Measurements from ENCODE around the gene ZSCAN10.

DNA sequence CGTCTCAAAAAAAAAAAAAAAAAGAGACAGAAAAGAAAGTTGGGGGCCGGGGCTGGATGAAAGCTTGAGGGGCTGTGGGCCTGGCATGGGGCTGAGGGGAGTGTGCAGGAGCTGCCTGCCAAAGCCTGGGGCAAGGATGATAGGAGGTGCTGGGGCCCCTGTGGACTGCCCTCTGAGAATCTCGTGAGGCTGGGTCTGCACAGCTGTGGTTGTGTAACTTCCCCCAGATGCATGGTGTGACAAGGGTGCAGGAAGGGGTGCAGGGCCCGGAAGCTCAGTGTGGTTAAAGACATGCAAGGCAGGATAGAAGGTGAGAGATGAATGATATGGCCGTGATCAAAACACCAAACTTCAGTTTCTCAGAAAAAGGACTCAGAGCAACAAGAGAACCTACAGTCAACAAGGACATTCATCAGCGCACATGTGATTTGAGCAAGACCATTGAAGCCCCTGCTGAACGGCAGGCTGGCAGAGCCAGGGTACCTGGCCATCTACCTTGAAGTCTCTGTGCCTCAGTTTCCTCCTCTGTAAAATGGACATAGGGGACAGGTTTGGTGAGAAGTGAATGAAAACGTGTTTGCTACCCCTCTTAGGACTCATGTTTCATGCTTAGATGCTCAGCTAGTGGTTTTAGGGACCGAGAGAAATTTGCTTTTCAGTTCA lies 24.1 kb downstream of the ZSCAN10 start:
- TF ChIP-seq POLR2A (IDR thresholded peaks at IDR 0.05) (no peak), EP300 (IDR thresholded peaks at IDR 0.05) (no peak)
- TF ChIP-seq, protein P1, sequence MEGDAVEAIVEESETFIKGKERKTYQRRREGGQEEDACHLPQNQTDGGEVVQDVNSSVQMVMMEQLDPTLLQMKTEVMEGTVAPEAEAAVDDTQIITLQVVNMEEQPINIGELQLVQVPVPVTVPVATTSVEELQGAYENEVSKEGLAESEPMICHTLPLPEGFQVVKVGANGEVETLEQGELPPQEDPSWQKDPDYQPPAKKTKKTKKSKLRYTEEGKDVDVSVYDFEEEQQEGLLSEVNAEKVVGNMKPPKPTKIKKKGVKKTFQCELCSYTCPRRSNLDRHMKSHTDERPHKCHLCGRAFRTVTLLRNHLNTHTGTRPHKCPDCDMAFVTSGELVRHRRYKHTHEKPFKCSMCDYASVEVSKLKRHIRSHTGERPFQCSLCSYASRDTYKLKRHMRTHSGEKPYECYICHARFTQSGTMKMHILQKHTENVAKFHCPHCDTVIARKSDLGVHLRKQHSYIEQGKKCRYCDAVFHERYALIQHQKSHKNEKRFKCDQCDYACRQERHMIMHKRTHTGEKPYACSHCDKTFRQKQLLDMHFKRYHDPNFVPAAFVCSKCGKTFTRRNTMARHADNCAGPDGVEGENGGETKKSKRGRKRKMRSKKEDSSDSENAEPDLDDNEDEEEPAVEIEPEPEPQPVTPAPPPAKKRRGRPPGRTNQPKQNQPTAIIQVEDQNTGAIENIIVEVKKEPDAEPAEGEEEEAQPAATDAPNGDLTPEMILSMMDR (IDR thresholded peaks at IDR 0.05), result no peak

All from sigmoid colon (tissue), 4 donors.